Esophagus muscularis mucosa (tissue), 4 donors: Measurements from ENCODE around the gene ACSL4. TPM values are rescaled to one million over a fixed set of nuclear protein-coding genes. Genes with fewer than 3 reads are reported as not detected.
A peak's percentile ranks its signal among the peaks of the same experiment; 100 is the strongest.

ENCODE experiments used
- DNase-seq: peaks from one replicate; pipeline ENCODE4 v3.0.0-alpha.2; 2017; ENCODE audit errors: extremely low spot score
- H3K27ac ChIP-seq, 4 donors: fragments of 200-600 bp; sonication (generic); replicated peaks in 1 of 4; 1 replicate in 3 of 4; 2 replicates in 1 of 4; pipeline ENCODE4 v1.5.1; 2016 to 2019; ENCODE audit warnings: mild to moderate bottlenecking in 1 of 4
- H3K27me3 ChIP-seq, 4 donors: fragments of 200-600 bp; sonication (generic); one replicate each; pipeline versions ENCODE4 v1.5.1 to v1.6.0; 2016 to 2019
- H3K36me3 ChIP-seq, 4 donors: fragments of 200-600 bp; sonication (generic); one replicate each; pipeline ENCODE4 v1.5.1; 2016 to 2019
- H3K4me1 ChIP-seq, 4 donors: fragments of 200-600 bp; sonication (generic); one replicate each; pipeline ENCODE4 v1.5.1; 2016 to 2019
- H3K4me3 ChIP-seq, 4 donors: fragments of 200-600 bp; sonication (generic); 1 replicate in 2 of 4; 2 replicates in 2 of 4; pipeline ENCODE4 v1.5.1; 2016 to 2019; ENCODE audit warnings: mild to moderate bottlenecking in 4 of 4, moderate library complexity in 1 of 4
- H3K9me3 ChIP-seq, 4 donors: fragments of 200-600 bp; sonication (generic); 1 replicate in 3 of 4; 2 replicates in 1 of 4; pipeline ENCODE4 v1.5.1; 2016 to 2019
- EP300 ChIP-seq: sonication (generic); formaldehyde crosslinking; IDR thresholded peaks from one replicate; pipeline ENCODE4 v1.6.1; 2017; ENCODE audit warnings: antibody characterized with exemption
- POLR2A ChIP-seq: fragments of 450-650 bp; IDR thresholded peaks from one replicate; pipeline ENCODE4 v1.6.1; 2017; ENCODE audit warnings: antibody characterized with exemption, moderate library complexity, mild to moderate bottlenecking, low read depth
- POLR2AphosphoS5 ChIP-seq, 2 donors: sonication (generic); formaldehyde crosslinking; IDR thresholded peaks; one replicate each; pipeline ENCODE4 v1.6.1; 2017; ENCODE audit warnings: antibody characterized with exemption in 2 of 2
- WGBS: methylation state at CpG from one replicate; pipeline ENCODE4 v1.1.5; 2018; 5-methylcytosine and 5-hydroxymethylcytosine counted together
- intact Hi-C: fragments of 100-400 bp; cut with DNase I; formaldehyde crosslinking; loops from one replicate; pipeline ENCODE4 v1.15.1; 2023
- total RNA-seq, 4 donors: library from RNA; depleted of rRNA; stranded (reverse); fragments of >200 nt; gene quantifications; one replicate each; pipeline versions ENCODE4 v1.1.0 to v1.2.1, GENCODE V29; 2016
- TF ChIP-seq, protein P1 (sequence below), 3 experiments: fragments of 200-600 bp in 2 of 3; fragments of 450-650 bp in 1 of 3; sonication (generic) in 2 of 3; IDR thresholded peaks; one replicate each; pipeline ENCODE4 v1.5.1; 2017 to 2019; ENCODE audit warnings: antibody characterized with exemption in 3 of 3, mild to moderate bottlenecking in 2 of 3, moderate library complexity in 1 of 3

ACSL4 gene
- 10 to 100 TPM; 34.9 to 61.5 (median 47.9) TPM for total RNA-seq

DNA sequence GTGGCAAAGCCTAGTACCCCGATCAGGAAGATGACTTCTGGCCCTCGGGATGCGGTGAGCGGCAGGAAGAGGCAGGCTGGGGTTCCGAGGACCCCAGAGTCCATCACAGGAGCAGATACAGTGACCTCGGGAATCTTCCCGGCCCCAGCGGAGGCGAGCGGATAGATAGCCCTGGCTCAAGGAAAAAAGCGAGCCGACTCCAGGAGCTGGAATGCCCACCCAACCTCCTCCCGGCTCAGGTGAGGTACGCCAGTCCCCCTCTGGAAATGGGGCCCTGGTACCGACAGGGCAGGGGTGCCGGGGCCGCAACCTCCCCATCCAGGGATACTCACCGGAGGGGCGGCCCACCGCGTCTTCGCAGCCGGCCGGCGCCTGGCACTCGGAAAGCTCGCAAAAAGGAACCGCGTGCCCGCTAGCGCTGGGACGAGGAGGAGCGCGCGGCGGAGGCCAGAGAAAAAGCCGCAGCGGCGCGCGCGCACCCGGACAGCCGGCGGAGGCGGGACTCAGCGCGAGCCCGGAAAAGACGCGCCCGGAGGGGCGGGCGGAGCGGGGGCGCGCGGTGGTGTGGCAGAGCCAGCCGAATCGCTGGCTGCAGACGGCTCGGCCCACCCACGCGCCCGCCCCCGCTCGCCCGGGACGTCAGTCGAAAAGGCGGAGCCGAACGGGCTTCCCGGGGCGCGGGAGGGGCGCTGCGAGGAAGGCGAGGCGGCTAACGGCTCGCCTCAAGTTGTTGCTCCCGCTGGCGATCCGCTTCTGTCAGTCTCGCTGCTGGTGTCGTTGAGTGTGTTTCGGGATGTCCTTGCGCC is at the start of gene ACSL4:
Gene ACSL4 (minus strand): TSS at position 451 of the 806 bp plus-strand sequence. CDS start 49,894 bp downstream, outside the sequence.
- peaks cover 0 to 3% (median 0%) of the 10 kb centered on the region in 4 donors for H3K27me3 ChIP-seq
- H3K9me3 ChIP-seq: no peaks in the 10 kb centered on the region
- DNase-seq: peak; percentile 92
- intact Hi-C loops: no loop called here
- 34% methylated on average over 33 of the region's 89 CpGs for WGBS
- TF ChIP-seq POLR2AphosphoS5 (IDR thresholded peaks at IDR 0.05) (peak; percentile 80 to 86), EP300 (no peak), POLR2A (peak; percentile 16)
- TF ChIP-seq, protein P1, sequence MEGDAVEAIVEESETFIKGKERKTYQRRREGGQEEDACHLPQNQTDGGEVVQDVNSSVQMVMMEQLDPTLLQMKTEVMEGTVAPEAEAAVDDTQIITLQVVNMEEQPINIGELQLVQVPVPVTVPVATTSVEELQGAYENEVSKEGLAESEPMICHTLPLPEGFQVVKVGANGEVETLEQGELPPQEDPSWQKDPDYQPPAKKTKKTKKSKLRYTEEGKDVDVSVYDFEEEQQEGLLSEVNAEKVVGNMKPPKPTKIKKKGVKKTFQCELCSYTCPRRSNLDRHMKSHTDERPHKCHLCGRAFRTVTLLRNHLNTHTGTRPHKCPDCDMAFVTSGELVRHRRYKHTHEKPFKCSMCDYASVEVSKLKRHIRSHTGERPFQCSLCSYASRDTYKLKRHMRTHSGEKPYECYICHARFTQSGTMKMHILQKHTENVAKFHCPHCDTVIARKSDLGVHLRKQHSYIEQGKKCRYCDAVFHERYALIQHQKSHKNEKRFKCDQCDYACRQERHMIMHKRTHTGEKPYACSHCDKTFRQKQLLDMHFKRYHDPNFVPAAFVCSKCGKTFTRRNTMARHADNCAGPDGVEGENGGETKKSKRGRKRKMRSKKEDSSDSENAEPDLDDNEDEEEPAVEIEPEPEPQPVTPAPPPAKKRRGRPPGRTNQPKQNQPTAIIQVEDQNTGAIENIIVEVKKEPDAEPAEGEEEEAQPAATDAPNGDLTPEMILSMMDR (IDR thresholded peaks at IDR 0.05): no peak
- H3K4me1 ChIP-seq: peaks cover 0 to 19% (median 5%) of the 10 kb centered on the region in 4 donors
- H3K27ac ChIP-seq: peak within 1 kb of the TSS; percentile 82 to 89 (median 88)
- H3K4me3 ChIP-seq: peak within 1 kb of the TSS; percentile 71 to 83 (median 78)
- H3K36me3 ChIP-seq: no peaks in the 10 kb centered on the region

DNA sequence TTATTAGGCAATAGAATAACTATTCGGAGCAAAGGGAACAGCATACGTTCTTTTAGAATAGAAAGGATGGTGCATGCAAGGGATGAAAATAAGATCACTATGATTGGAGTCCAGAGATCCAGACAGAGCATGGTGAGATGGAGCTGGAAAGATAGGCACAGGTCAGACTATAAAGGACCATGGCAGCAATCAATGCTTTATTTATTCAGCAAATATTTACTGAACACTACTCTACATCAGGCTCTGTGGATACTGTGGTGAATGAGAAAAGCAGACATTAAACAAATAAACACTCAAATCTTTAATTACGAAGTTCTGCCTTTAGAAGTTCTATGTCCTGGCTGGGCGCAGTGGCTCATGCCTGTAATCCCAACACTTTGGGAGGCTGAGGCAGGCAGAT is 44.7 kb upstream of the ACSL4 start:
- no peaks in the 10 kb centered on the region for H3K36me3 ChIP-seq
- TF ChIP-seq POLR2AphosphoS5 (IDR thresholded peaks at IDR 0.05) (no peak), EP300 (no peak), POLR2A (no peak)
- TF ChIP-seq, protein P1 (IDR thresholded peaks at IDR 0.05): no peak
- DNase-seq: no peak
- 94% methylated on average over 4 of the region's 4 CpGs for WGBS
- intact Hi-C loops: no loop called here
- H3K27ac ChIP-seq: no peak overlapping the region
- H3K4me3 ChIP-seq: no peak overlapping the region
- H3K4me1 ChIP-seq: no peaks in the 10 kb centered on the region
- no peaks in the 10 kb centered on the region for H3K9me3 ChIP-seq
- no peaks in the 10 kb centered on the region for H3K27me3 ChIP-seq

DNA sequence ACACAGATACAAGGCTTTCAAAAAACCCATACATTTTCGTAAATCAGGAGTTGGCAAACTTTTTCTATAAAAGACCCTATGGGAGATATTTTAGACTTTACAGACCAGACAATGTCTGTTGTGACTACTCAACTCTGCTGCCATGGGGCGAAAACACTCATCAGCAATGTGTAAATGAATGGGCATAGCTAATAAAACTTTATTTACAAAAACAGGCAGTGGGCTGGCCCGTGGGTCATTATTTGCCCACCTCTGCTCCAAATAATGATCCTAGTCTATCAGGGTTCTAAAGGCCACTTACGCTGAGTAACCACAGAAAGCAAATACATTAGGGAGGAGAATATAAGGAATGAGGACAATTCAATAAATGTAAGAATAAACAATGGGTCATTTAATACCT is 43.9 kb upstream of the ACSL4 start:
- H3K27ac ChIP-seq: no peak overlapping the region
- TF ChIP-seq POLR2A (no peak), POLR2AphosphoS5 (IDR thresholded peaks at IDR 0.05) (no peak), EP300 (no peak)
- TF ChIP-seq, protein P1 (IDR thresholded peaks at IDR 0.05): no peak
- WGBS: 82% methylated on average over 4 of the region's 4 CpGs
- H3K36me3 ChIP-seq: no peaks in the 10 kb centered on the region
- no peaks in the 10 kb centered on the region for H3K4me1 ChIP-seq
- H3K4me3 ChIP-seq: no peak overlapping the region
- no peaks in the 10 kb centered on the region for H3K27me3 ChIP-seq
- no peaks in the 10 kb centered on the region for H3K9me3 ChIP-seq
- intact Hi-C loops: no loop called here
- no peak for DNase-seq

DNA sequence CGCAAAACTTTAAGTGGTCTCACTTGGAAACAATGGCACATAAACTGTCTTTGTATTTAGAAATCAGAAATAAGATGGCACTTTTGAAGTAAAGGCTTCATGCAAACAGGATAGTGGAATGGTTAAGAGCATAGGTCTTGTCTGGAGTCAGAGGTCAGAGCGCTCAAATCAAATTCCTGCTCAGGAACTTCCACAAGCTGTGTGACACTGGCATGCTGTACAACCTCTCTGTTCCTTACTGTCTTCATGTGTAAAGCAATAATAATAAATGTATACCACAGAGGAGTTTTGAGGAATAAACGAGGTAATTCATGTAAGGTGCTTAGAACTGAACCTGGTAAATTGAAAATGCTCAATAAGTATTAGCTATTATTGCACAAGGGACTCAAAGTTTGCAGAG is 43.4 kb upstream of the ACSL4 start:
- no peak for DNase-seq
- WGBS: 73% methylated on average over 3 of the region's 3 CpGs
- no peaks in the 10 kb centered on the region for H3K36me3 ChIP-seq
- intact Hi-C loops: no loop called here
- no peaks in the 10 kb centered on the region for H3K27me3 ChIP-seq
- H3K4me1 ChIP-seq: no peaks in the 10 kb centered on the region
- no peak overlapping the region for H3K4me3 ChIP-seq
- no peak overlapping the region for H3K27ac ChIP-seq
- TF ChIP-seq, protein P1 (IDR thresholded peaks at IDR 0.05): no peak
- TF ChIP-seq POLR2A (no peak), EP300 (no peak), POLR2AphosphoS5 (IDR thresholded peaks at IDR 0.05) (no peak)
- no peaks in the 10 kb centered on the region for H3K9me3 ChIP-seq
